A673 (cell line): ENCODE results near the gene SLC2A2.

Source experiments
- CTCF ChIP-seq: fragments of 300-800, 200-600 bp; sonication (generic); conservative IDR thresholded peaks from 2 replicates; pipeline ENCODE4 v1.5.1; 2017; ENCODE audit warnings: low read depth, mild to moderate bottlenecking, antibody characterized with exemption, low read length, moderate library complexity, mixed read lengths
- EZH2 ChIP-seq: fragments of 200-600 bp; sonication (generic); IDR thresholded peaks from 2 replicates; pipeline ENCODE4 v1.6.1; 2017; ENCODE audit warnings: borderline replicate concordance, low read depth, mild to moderate bottlenecking, mixed read lengths, antibody characterized with exemption, low read length; ENCODE audit not compliant: poor library complexity, severe bottlenecking

GRCh38 chr3:171001957-171002694 is 24.4 kb downstream of the SLC2A2 start:
- TF ChIP-seq CTCF = no peak
- TF ChIP-seq EZH2 = no peak
